TTC549 (cell line): ENCODE data around the gene IQCN.

Source experiments
- FAIRE-seq: peaks from 2 replicates; lab custom pipeline; 2012; peaks lifted over from hg19 to GRCh38; lab: Jason Lieb, UNC

Gene IQCN

DNA sequence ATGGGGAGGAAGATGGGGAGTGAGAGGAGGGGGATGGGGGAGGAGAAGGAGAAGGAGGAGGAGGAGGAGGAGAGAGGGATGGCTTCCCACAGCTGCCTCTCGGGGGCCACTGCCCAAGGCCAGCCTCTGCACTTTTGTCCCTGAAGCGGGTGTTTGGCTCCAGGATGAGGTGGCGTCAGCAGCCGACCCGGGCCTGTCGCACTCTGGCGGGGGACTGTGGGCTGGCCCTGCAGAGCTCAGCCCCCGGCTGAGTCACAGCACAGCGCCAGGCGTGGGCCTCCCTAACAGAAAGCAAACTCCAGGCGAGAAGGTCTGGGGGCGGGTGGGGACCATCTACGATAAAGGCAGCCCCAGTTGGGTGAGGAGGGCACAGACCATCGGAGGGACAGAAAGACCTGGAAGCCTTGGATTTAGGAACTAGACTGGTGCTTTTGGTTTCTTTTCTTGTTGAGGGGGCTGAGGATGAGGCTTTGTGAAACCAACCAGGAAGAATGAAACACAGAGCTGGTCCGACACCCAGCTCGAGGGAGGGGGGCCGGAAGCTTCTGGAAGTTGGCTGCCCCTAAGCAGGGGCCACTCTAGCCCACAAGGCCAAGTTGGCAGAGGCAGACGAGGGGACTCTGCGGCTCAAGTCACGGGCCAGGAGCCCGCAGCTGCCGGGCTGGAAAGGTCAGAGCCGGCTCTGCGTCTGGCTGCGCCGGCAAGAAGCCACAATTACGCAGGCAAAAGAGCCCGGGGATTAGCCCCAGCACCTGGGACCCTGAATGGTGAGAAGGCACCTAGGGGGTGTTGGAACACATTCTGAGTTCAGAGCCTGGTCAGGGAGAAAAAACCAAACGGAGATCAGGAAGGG is 30.4 kb upstream of the IQCN start:
- FAIRE-seq, result no peak

DNA sequence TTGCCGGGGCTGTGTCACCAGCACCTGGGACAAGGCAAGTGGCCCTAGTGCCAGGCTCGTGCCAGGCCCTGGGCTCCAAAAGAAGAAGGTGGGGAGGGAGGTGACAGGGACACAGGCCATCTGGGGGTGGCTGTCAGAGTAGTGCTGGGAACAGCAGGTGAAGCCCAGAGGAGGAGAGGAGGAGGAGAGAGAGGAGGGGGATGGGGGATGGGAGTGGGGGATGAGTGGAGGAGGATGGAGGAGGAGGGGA is 29.9 kb upstream of the IQCN start:
- no peak for FAIRE-seq

DNA sequence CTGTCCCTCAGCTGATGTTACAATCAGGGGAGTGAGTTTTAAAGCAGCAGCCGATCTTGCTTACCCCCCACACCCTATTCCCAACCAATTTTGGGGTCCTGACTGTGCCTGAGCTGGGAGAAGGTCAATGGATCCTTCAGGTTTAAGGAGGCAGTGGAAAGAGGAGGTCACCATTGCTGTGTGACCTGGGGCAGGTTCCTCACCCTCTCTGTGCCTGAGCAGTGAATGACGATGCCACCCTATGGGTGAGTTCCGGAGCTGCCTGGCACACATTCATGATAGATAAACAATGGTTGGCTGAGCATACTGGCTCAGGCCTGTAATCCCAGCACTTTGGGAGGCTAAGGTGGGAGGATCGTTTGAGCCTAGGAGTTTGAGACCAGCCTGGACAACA is 27.5 kb upstream of the IQCN start:
- no peak for FAIRE-seq

DNA sequence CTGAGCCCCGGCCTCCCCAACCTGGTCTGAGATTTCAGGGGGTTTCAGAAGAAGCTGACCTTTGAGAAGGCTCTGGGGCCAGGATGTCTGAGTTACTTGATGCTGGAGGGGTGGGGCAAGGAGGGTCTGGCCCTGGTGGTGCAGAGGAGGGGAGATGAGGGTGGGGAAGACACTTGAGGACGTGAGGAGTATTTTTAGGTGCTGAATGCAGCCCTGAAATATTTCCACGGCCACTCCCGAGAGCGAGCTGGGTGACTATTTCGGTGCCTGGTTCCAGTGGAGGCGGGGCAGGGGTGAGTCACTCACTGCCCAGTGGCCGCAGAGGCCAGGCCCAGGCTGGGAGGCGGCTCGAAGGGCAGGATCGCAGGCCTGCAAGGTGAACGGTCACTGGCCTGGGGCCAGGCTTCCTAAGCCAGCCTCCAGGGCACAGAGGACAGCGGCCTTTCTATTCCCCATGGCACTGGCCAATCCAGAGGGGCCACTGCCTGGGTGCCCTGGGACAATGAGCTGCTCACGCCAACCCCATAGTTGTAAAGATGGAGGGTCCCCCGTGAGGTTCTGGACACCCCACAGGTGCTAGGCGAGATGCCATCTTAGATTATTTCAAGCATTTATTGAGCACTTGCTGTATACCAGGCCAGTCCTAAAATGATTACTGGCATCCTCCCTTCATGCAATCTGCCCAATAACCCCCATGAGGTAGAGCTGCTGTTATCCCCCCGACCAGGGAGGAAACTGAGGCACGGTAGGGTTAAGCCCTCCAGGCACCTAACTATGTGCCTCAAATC is 26.9 kb upstream of the IQCN start:
- no peak for FAIRE-seq

DNA sequence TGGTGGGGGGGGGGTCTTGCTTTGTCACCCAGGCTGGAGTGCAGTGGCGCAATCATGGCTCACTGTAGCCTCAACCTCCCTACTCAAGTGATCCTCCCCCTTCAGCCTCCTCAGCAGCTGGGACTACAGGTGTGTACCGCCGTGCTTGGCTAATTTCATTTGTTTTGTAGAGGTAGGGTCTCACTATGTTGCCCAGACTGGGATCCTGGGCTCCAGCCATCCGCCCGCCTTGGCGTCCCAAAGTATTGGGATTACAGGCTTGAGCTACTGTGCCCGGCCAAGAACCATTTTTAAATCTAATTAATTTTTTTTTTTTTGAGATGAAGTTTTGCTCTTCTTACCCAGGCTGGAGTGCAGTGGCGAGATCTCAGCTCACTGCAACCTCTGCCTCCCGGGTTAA is 25.4 kb upstream of the IQCN start:
- no peak for FAIRE-seq

DNA sequence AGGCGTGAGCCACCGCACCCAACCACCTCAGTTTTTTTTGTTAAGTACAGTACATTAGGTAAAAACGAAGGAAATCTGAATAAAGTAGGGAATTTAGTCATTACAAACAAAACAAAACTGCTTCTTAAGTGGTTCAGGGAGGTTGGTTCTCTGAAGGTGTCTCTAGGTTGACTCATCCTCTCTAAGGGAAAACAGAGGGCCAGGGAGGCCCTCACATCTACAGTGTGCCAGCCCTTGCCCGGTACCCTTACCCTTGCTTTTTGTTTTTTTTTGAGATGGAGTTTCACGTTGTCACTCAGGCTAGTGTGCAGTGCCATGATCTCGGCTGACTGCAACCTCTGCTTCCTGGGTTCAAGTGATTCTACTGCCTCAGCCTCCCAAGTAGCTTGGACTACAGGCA is 24.3 kb upstream of the IQCN start:
- FAIRE-seq, result no peak

- FAIRE-seq, result no peak
Measured at GRCh38 chr19:18297308-18297707, 23.1 kb upstream of the IQCN start.

DNA sequence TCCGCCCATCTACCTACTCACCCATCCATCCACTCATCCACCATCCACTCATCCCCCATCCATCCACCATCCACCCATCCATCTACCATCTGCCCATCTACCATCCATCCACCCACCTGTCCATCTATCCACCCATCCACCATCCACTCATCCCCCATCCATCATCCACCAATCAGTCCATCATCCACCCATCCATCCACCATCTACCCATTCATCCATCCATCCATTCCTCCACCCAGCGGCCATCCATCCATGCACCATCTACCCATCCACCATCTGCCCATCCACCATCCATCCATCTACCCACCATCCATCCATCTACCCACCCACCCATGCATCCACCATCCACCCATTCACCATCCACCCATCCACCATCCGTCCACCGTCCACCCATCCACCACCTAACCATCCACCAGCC is 20.8 kb upstream of the IQCN start:
- no peak for FAIRE-seq

DNA sequence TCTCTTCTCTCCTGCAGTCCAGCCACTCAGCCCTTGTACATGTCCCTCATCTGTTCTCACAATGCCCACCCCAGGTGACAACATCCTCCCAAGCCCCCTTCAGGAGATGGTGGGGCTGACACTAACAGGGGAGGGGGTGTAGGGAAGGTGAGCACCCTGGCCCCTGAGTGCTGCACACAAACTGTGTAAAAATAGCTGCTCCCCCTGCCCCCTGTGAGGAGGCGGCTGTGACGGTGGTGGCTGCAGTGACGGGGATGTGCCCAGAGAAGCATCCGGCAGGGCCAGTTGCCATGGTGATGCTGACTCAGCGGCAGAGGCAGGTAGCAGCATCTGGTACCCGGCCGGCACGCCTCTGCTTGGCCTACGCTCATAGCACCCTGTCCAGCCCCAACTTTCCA is 20.2 kb upstream of the IQCN start:
- no peak for FAIRE-seq

DNA sequence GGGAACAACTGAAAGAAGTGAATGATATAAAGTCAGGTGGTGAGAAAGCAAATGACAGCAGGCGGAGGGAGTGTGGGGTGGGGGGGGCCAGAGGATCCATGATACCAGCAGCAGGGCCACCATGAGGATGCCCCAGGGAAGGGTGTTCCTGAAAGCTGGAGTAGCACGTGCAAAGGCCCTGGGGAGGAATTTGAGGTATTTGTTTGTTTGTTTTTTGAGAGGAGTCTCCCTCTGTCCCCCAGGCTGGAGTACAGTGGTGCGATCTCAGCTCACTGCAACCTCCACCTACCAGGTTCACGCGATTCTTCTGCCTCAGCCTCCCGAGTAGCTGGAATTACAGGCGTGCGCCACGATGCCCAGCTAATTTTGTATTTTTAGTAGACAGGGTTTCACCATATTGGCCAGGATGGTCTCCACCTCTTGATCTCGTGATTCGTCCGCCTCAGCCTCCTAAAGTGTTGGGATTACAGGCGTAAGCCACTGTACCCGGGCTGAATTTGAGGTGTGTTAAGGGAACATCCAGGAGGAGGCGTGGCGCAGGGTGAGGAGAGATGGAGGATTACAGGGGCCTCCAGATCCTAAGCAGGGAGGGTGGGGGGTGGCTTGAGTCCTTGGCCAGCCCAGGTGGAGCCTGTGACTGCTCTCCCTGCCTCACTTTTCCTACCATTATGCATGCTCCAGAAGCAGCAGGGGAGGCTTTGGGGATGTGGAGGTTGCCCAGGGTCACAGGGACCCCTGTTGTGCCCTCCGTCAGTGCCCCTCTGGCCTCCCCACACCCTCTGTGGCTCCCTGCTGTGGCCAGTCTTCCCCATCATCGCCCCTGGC is 19.6 kb upstream of the IQCN start:
- FAIRE-seq, result no peak

DNA sequence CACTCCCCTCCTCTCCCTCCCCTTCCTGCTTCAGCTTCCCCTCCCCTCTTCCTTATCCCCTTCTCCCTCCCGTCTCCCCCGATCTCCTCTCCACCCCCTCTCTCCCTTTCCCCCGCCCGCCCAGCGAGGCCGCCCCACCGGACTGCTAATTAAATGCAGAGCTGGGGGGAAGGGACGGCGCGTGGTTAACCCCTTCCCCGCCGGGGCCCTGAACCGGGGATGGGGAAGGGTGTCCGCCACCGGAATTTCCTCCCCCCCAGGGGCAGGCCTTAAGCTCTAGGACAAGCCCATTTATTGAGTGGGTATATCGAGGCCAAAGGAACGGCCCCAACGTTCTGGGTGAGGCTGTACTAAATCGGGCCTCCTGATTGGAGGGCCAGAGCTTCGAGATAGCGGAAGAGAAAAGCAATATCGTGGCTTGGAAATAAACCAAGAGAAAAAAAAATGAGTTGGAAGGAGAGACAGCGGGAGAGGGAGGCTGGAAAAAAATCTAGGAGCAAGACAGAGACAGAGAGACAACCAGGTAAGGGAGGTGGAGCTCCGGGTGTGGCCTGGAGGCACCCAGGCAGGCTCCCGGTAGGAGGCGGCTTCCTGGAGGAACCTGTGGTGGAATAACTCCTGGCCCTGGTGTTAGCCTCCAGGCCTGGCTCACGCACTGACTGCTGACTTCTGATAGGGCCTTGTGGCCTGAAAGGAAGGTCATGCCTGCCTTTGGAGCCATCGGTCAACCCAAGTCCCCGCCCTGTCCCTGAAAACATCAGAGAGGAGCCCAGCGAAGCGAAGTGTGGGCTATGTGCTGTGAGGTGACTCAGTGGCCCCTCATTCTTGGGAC is 18.8 kb upstream of the IQCN start:
- no peak for FAIRE-seq

GRCh38 chr19:18292462-18292809 is 18.2 kb upstream of the IQCN start:
- no peak for FAIRE-seq

GRCh38 chr19:18291590-18292461 is 17.6 kb upstream of the IQCN start:
- no peak for FAIRE-seq

DNA sequence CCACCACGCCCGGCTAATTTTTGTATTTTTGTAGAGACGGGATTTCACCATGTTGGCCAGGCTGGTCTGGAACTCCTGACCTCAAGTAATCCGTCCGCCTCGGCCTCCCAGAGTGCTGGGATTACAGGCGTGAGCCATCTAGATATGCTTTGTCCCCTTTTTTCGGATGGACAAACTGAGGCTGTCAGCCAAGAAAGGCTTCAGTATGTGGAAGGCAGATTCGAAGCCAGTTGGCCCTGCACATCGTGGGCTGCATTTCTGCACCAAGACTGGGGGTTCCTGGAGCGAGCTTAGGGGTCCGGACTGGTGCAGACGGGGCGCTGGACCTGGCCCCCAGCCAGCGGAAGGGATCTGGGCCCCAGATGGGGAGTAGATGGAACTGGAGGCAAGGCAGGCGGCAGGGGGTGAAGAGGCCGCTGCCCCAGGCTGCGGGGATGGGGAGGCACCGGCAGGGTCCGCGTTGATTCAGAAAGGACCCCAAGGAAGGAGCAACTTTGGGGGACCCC is 16.8 kb upstream of the IQCN start:
- FAIRE-seq, result no peak

- no peak for FAIRE-seq
Measured at GRCh38 chr19:18290302-18291018, 16.2 kb upstream of the IQCN start.

GRCh38 chr19:18289471-18290301 is 15.4 kb upstream of the IQCN start:
- no peak for FAIRE-seq

- no peak for FAIRE-seq
Measured at GRCh38 chr19:18287836-18288772, 13.9 kb upstream of the IQCN start.

DNA sequence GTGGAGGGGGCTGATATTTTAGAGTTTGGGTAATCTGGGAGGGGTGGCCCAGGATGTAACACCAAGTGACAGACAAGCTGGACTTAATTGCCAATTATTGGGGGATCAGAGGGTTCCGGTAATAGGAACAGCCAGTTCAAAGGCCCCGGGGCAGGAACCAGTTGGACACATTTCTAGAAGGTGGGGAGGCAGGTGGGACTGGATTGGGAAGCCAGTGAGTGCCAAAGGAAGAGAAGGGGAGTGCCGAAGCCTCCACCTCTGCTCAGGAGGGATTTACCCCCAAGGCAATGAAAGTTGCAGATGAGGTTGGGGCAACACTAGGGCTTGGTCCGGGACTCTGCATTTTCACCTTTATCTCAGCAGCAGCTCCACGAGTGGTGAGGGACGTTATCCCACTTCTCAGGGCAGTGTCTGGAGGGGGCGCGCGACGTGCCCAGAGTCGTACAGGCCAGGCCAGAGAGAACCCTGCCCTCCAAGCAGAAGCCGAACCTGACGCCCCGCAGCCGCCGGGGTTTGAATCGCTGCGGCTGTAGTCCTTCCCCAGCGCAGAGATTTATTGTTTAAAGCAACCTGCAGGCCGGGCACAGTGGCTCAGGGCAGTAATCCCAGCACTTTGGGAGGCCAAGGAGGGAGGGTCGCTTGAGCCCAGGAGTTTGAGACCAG is 12.9 kb upstream of the IQCN start:
- no peak for FAIRE-seq
